Activated naive CD4-positive, alpha-beta T cell treated with anti-CD3 and anti-CD28 coated beads, Interleukin-2, amount 50 U/mL, for 24 hours (primary cell): ENCODE measurements around the gene ZNF593.
A peak's percentile ranks its signal among the peaks of the same experiment; 100 is the strongest.

ENCODE experiments used
- H3K27ac Mint-ChIP-seq: one replicate; pipeline ENCODE4 v1.8.0; 2021; ENCODE audit warnings: mild to moderate bottlenecking, mixed read lengths
- H3K27me3 Mint-ChIP-seq: one replicate; pipeline ENCODE4 v1.8.0; 2021; ENCODE audit warnings: mixed read lengths
- H3K36me3 Mint-ChIP-seq: one replicate; pipeline ENCODE4 v1.8.0; 2021; ENCODE audit warnings: mixed read lengths
- H3K4me1 Mint-ChIP-seq: one replicate; pipeline ENCODE4 v1.8.0; 2021; ENCODE audit warnings: mixed read lengths
- H3K4me3 Mint-ChIP-seq: one replicate; pipeline ENCODE4 v1.8.0; 2021; ENCODE audit warnings: mild to moderate bottlenecking, mixed read lengths
- H3K9me3 Mint-ChIP-seq: one replicate; pipeline ENCODE4 v1.8.0; 2021; ENCODE audit warnings: mixed read lengths

Gene ZNF593

DNA sequence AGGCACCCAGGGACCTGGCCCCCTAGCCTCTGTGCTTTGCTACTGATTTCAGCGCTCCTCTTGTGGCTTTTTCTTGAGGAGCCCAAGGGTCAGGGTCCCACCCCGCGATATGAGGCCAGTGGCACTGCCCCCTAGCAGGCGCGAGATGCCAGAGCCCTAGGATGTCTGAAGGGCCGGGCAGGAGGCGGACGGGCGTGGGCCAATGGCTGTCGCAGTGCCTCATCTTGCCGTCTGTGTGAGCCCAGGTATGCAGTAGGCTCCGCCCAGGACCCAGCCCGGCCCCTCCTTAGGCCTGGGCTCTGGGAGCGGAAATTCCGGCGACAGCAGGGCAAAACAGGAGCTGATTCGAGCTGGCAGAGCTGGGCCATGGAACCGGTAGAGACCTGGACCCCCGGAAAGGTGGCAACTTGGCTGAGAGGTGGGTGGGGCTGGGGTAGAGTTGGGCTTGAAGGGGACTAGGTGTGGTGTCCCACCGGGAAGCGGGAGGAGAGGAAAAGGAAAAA, 7.5 kb downstream of the ZNF593 start, which contains the start of gene CNKSR1:
CNKSR1 (plus strand) TSS at position 310 of the 503 bp plus-strand sequence; CDS start at position 367, 57 bp downstream.
- Mint-ChIP-seq H3K27ac (no peak within 1 kb of the TSS), H3K4me1 (peaks cover 5% of the 10 kb centered on the region), H3K27me3 (no peaks in the 10 kb centered on the region), H3K9me3 (no peaks in the 10 kb centered on the region), H3K4me3 (no peak within 1 kb of the TSS), H3K36me3 (no peaks in the 10 kb centered on the region)

GRCh38 chr1:26180010-26180506, 10.3 kb downstream of the ZNF593 start:
- Mint-ChIP-seq H3K27me3 (no peaks in the 10 kb centered on the region), H3K36me3 (no peaks in the 10 kb centered on the region), H3K9me3 (no peaks in the 10 kb centered on the region), H3K27ac (no peak overlapping the region), H3K4me1 (peaks cover 5% of the 10 kb centered on the region), H3K4me3 (no peak overlapping the region)

- H3K27me3 Mint-ChIP-seq = no peaks in the 10 kb centered on the region
- no peaks in the 10 kb centered on the region for H3K36me3 Mint-ChIP-seq
- no peak overlapping the region for H3K27ac Mint-ChIP-seq
- no peak overlapping the region for H3K4me3 Mint-ChIP-seq
- peaks cover 5% of the 10 kb centered on the region for H3K4me1 Mint-ChIP-seq
- H3K9me3 Mint-ChIP-seq = no peaks in the 10 kb centered on the region
Measured at GRCh38 chr1:26181586-26182382, 12.1 kb downstream of the ZNF593 start.

GRCh38 chr1:26182383-26182696, 12.6 kb downstream of the ZNF593 start:
- no peaks in the 10 kb centered on the region for H3K27me3 Mint-ChIP-seq

DNA sequence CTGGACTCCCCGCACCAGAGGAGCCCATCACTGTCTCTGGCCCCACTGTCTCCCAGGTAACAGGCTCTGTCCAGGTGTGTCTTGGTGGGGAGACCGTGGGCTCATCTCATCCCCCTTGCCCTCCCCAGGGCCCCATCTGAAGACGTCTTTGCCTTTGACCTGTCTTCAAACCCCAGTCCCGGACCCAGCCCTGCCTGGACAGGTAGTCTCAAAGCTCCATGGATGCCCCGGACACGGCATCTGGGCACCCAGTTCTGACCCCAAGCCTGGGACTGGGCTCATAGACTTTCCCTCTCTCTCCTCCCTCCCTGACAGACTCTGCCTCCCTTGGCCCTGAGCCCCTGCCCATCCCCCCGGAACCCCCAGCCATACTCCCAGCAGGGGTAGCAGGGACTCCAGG, 14.4 kb downstream of the ZNF593 start:
- H3K36me3 Mint-ChIP-seq = no peaks in the 10 kb centered on the region
- no peaks in the 10 kb centered on the region for H3K9me3 Mint-ChIP-seq
- H3K4me1 Mint-ChIP-seq = peaks cover 5% of the 10 kb centered on the region
- no peak overlapping the region for H3K4me3 Mint-ChIP-seq
- no peaks in the 10 kb centered on the region for H3K27me3 Mint-ChIP-seq
- H3K27ac Mint-ChIP-seq = no peak overlapping the region

More at GRCh38 chr1:26182383-26182696, 12.6 kb downstream of the ZNF593 start:
- H3K27ac Mint-ChIP-seq = no peak overlapping the region
- no peaks in the 10 kb centered on the region for H3K9me3 Mint-ChIP-seq
- peaks cover 5% of the 10 kb centered on the region for H3K4me1 Mint-ChIP-seq
- no peaks in the 10 kb centered on the region for H3K36me3 Mint-ChIP-seq
- no peak overlapping the region for H3K4me3 Mint-ChIP-seq

- H3K4me1 Mint-ChIP-seq = peaks cover 5% of the 10 kb centered on the region
- no peaks in the 10 kb centered on the region for H3K27me3 Mint-ChIP-seq
- no peaks in the 10 kb centered on the region for H3K9me3 Mint-ChIP-seq
- H3K36me3 Mint-ChIP-seq = no peaks in the 10 kb centered on the region
- H3K27ac Mint-ChIP-seq = no peak overlapping the region
- no peak overlapping the region for H3K4me3 Mint-ChIP-seq
Measured at GRCh38 chr1:26184883-26185282, 15.2 kb downstream of the ZNF593 start.

DNA sequence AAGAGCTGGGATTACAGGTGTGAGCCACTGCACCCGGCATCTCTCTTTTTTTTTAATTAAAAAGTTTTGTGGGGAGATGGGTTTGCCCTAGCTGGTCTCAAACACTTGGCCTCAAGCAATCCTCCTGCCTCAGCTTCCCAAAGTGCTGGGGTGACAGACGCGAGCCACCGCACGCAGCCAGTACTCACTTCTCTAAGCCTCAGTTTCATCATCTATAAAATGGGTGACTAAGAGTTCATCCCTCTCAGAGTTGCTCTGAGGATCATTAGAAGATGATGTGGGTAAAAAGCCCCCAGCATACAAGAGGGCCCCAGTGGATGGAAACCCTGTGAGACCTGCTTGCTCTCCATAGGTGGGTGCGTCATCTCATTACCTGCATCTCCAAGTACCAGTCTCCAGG, 18.2 kb downstream of the ZNF593 start:
- Mint-ChIP-seq H3K9me3 (no peaks in the 10 kb centered on the region), H3K4me3 (no peak overlapping the region), H3K27me3 (no peaks in the 10 kb centered on the region), H3K4me1 (peaks cover 12% of the 10 kb centered on the region), H3K27ac (no peak overlapping the region), H3K36me3 (no peaks in the 10 kb centered on the region)

DNA sequence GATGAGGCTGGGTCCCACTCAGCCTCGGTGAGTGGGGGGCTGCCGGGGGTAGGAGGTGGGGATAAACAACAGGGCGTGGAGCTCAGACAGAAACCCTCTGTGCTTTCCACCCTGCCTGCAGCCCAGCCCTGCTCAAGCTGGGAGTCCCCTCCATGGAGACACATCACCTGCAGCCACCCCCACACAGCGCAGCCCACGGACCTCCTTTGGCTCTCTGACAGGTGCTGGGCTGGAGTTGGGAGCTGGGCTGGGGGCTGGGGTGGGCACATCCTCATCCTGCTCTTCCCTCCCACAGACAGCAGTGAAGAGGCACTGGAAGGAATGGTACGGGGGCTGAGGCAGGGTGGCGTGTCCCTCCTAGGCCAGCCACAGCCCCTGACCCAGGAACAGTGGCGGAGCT, 18.8 kb downstream of the ZNF593 start:
- Mint-ChIP-seq H3K4me3 (no peak overlapping the region), H3K4me1 (peaks cover 15% of the 10 kb centered on the region), H3K9me3 (no peaks in the 10 kb centered on the region), H3K27me3 (no peaks in the 10 kb centered on the region), H3K36me3 (no peaks in the 10 kb centered on the region), H3K27ac (no peak overlapping the region)

DNA sequence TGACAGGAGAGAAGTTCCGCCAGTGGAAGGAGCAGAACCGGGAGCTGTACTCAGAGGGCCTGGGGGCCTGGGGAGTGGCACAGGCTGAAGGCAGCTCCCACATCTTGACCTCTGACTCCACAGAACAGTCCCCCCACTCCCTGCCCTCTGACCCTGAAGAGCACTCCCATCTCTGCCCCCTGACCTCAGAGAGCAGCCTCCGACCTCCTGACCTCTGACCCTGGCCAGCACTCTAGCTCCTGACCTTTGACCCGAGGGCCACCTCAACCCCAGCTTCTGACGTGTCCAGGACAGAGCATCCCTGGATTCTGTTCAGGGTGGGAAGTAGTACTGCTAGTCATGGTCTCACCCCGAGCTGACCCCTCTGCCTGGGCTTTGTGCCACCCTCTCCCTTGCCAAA, 19.6 kb downstream of the ZNF593 start:
- H3K4me3 Mint-ChIP-seq = no peak overlapping the region

GRCh38 chr1:26189751-26190275, 20.1 kb downstream of the ZNF593 start:
- no peaks in the 10 kb centered on the region for H3K9me3 Mint-ChIP-seq
- no peaks in the 10 kb centered on the region for H3K36me3 Mint-ChIP-seq
- H3K4me3 Mint-ChIP-seq = no peak overlapping the region
- H3K27ac Mint-ChIP-seq = no peak overlapping the region
- peaks cover 23% of the 10 kb centered on the region for H3K4me1 Mint-ChIP-seq
- H3K27me3 Mint-ChIP-seq = no peaks in the 10 kb centered on the region

More for the DNA sequence above, 19.6 kb downstream of the ZNF593 start:
- Mint-ChIP-seq H3K27me3 (no peaks in the 10 kb centered on the region), H3K36me3 (no peaks in the 10 kb centered on the region), H3K9me3 (no peaks in the 10 kb centered on the region), H3K27ac (peak overlapping the region; percentile 12), H3K4me1 (peaks cover 21% of the 10 kb centered on the region)

- peak within 1 kb of the TSS; percentile 12 for H3K27ac Mint-ChIP-seq
- H3K27me3 Mint-ChIP-seq = no peaks in the 10 kb centered on the region
- H3K4me1 Mint-ChIP-seq = peaks cover 23% of the 10 kb centered on the region
- no peaks in the 10 kb centered on the region for H3K9me3 Mint-ChIP-seq
- H3K36me3 Mint-ChIP-seq = no peaks in the 10 kb centered on the region
- no peak within 1 kb of the TSS for H3K4me3 Mint-ChIP-seq
Measured at GRCh38 chr1:26190373-26190987, 20.8 kb downstream of the ZNF593 start, which contains the start of gene CATSPER4. Gene CATSPER4, plus strand, starts transcription at chr1:26190602. Its CDS starts 26 bp downstream, at chr1:26190628.

GRCh38 chr1:26191739-26192138, 22.0 kb downstream of the ZNF593 start:
- no peaks in the 10 kb centered on the region for H3K36me3 Mint-ChIP-seq
- no peaks in the 10 kb centered on the region for H3K9me3 Mint-ChIP-seq
- H3K4me3 Mint-ChIP-seq = peak overlapping the region; percentile 34

GRCh38 chr1:26195805-26196204, 26.1 kb downstream of the ZNF593 start:
- Mint-ChIP-seq H3K9me3 (no peaks in the 10 kb centered on the region), H3K36me3 (no peaks in the 10 kb centered on the region), H3K4me3 (no peak overlapping the region), H3K4me1 (peaks cover 29% of the 10 kb centered on the region), H3K27me3 (no peaks in the 10 kb centered on the region), H3K27ac (no peak overlapping the region)

More at GRCh38 chr1:26191739-26192138, 22.0 kb downstream of the ZNF593 start:
- Mint-ChIP-seq H3K27me3 (no peaks in the 10 kb centered on the region), H3K4me1 (peaks cover 23% of the 10 kb centered on the region), H3K27ac (no peak overlapping the region)

GRCh38 chr1:26197301-26197700, 27.6 kb downstream of the ZNF593 start:
- no peaks in the 10 kb centered on the region for H3K27me3 Mint-ChIP-seq
- H3K4me3 Mint-ChIP-seq = no peak overlapping the region
- no peaks in the 10 kb centered on the region for H3K36me3 Mint-ChIP-seq
- peaks cover 33% of the 10 kb centered on the region for H3K4me1 Mint-ChIP-seq
- H3K9me3 Mint-ChIP-seq = no peaks in the 10 kb centered on the region
- no peak overlapping the region for H3K27ac Mint-ChIP-seq

DNA sequence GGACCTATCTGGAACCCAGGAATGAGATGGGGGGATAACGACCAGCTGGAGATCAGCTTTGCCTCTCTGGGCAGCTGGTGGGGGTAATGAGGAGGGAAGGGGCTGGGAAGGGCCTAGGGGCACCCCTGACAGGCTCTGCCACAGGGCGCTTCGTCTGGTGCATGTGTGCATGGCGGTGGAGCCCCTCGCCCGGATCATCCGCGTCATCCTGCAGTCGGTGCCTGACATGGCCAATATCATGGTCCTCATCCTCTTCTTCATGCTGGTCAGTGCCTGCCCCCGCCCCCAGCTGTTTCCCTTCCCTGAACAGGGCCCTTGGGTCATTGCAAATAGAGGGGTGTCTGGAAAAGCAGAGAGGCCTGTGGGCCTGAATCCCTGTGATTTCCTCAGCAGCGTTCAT, 28.1 kb downstream of the ZNF593 start:
- no peak overlapping the region for H3K4me3 Mint-ChIP-seq

DNA sequence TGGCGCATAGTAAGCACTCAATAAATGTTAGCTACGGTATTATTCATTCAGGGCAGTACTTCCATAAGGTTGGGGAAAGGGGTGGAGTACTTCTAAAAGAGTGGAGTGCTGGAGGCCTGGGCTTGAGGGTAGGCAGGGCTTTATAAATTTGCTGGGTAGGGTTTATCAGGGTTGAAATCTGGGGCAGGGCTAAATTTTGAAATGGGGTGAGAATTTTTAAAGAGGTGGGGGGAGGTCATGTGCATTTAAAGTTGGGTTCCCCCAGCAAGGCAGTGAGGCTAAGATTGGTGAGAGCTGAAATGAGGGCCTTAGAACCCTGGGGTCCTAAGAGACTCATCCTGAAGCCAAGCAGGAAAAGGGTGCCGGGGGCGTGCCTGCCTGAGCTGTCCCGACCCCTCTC, 30.7 kb downstream of the ZNF593 start:
- Mint-ChIP-seq H3K36me3 (no peaks in the 10 kb centered on the region), H3K27me3 (no peaks in the 10 kb centered on the region), H3K4me3 (no peak overlapping the region), H3K27ac (no peak overlapping the region), H3K4me1 (peaks cover 39% of the 10 kb centered on the region), H3K9me3 (no peaks in the 10 kb centered on the region)

More for the DNA sequence above, 28.1 kb downstream of the ZNF593 start:
- Mint-ChIP-seq H3K27me3 (no peaks in the 10 kb centered on the region), H3K27ac (no peak overlapping the region), H3K36me3 (no peaks in the 10 kb centered on the region), H3K9me3 (no peaks in the 10 kb centered on the region), H3K4me1 (peaks cover 39% of the 10 kb centered on the region)
